HG03135 (cell line): ENCODE results near the gene CDK17.
"Not testable (repeated sequence)": the region's sequence is repeated elsewhere in the genome, so short reads cannot be mapped to it uniquely, and the experiment has no call there.

Source experiments
- ATAC-seq: cut with Tn5 transposase; IDR thresholded peaks from one replicate; pipeline ENCODE4 v1.9.1; 2021; ENCODE audit warnings: mild to moderate bottlenecking, moderate library complexity; ENCODE audit not compliant: unreplicated experiment

The CDK17 gene

GRCh38 chr12:96323906-96324305 is 76.3 kb downstream of the CDK17 start:
- ATAC-seq, result no peak

- no peak for ATAC-seq
Measured at GRCh38 chr12:96322720-96323119, 77.5 kb downstream of the CDK17 start.

GRCh38 chr12:96321941-96322340 is 78.3 kb downstream of the CDK17 start:
- no peak for ATAC-seq

- ATAC-seq, result not testable (repeated sequence)
Measured at GRCh38 chr12:96317801-96318200, 82.4 kb downstream of the CDK17 start.

- ATAC-seq, result not testable (repeated sequence)
Measured at GRCh38 chr12:96315741-96316481, 84.3 kb downstream of the CDK17 start.

- no peak for ATAC-seq
Measured at GRCh38 chr12:96314723-96315122, 85.5 kb downstream of the CDK17 start.

- ATAC-seq, result no peak
Measured at GRCh38 chr12:96313606-96314005, 86.6 kb downstream of the CDK17 start.

GRCh38 chr12:96311191-96311590 is 89.0 kb downstream of the CDK17 start:
- ATAC-seq, result no peak

- ATAC-seq, result no peak
Measured at GRCh38 chr12:96310067-96310466, 90.2 kb downstream of the CDK17 start.

- no peak for ATAC-seq
Measured at GRCh38 chr12:96308881-96309280, 91.4 kb downstream of the CDK17 start.

- ATAC-seq, result no peak
Measured at GRCh38 chr12:96305665-96306064, 94.6 kb downstream of the CDK17 start.

GRCh38 chr12:96303653-96304052 is 96.6 kb downstream of the CDK17 start:
- no peak for ATAC-seq

- no peak for ATAC-seq
Measured at GRCh38 chr12:96302687-96303310, 97.4 kb downstream of the CDK17 start.

GRCh38 chr12:96301732-96302131 is 98.5 kb downstream of the CDK17 start:
- no peak for ATAC-seq

GRCh38 chr12:96300064-96300463 is 100.2 kb downstream of the CDK17 start:
- ATAC-seq, result no peak

GRCh38 chr12:96297504-96297903 is 102.7 kb downstream of the CDK17 start:
- ATAC-seq, result no peak

- no peak for ATAC-seq
Measured at GRCh38 chr12:96295532-96296160, 104.6 kb downstream of the CDK17 start.

- ATAC-seq, result no peak
Measured at GRCh38 chr12:96294831-96295230, 105.4 kb downstream of the CDK17 start.

GRCh38 chr12:96293093-96293492 is 107.1 kb downstream of the CDK17 start:
- no peak for ATAC-seq

- no peak for ATAC-seq
Measured at GRCh38 chr12:96289067-96289466, 111.2 kb downstream of the CDK17 start.

- no peak for ATAC-seq
Measured at GRCh38 chr12:96285158-96285557, 115.1 kb downstream of the CDK17 start.

GRCh38 chr12:96274331-96274730 is 125.9 kb downstream of the CDK17 start:
- no peak for ATAC-seq
